ENCODE results near the gene MSANTD3. TPM values are rescaled to one million over a fixed set of nuclear protein-coding genes. Genes with fewer than 3 reads are reported as not detected.

MSANTD3 gene
- total RNA-seq, 1 donor from 2014 or later, result 12.3 TPM

Other genes starting within 250 kb of the MSANTD3 start
- gene TEX10, start 74.2 kb upstream of the MSANTD3 start, total RNA-seq, result 17.8 TPM
- gene TMEFF1, start 46.0 kb downstream of the MSANTD3 start, total RNA-seq, result not detected
- 0.52 TPM for gene CAVIN4, start 150.9 kb downstream of the MSANTD3 start, total RNA-seq

Measured in ureter (tissue), 1 donor.